GM23338 (cell line): ENCODE data around the gene CELA2B.

ENCODE experiments used
- CREB1 ChIP-seq: fragments of 250-450 bp; sonication (Bioruptor Pico); IDR thresholded peaks from 2 replicates; pipeline ENCODE4 v1.5.0; 2020; ENCODE audit warnings: low read depth, mild to moderate bottlenecking, moderate library complexity
- EZH2 ChIP-seq: fragments of 200-600 bp; sonication (generic); IDR thresholded peaks from one replicate; pipeline ENCODE4 v1.8.0; 2017; ENCODE audit warnings: antibody characterized with exemption, mild to moderate bottlenecking, low read depth; ENCODE audit not compliant: unreplicated experiment
- EZH2phosphoT487 ChIP-seq: fragments of 200-600 bp; sonication (generic); IDR thresholded peaks from one replicate; pipeline ENCODE4 v1.8.1; 2018; ENCODE audit warnings: antibody characterized with exemption; ENCODE audit not compliant: unreplicated experiment
- JUNB ChIP-seq: IDR thresholded peaks from one replicate; pipeline ENCODE4 v1.6.1; 2016; ENCODE audit warnings: antibody characterized with exemption; ENCODE audit not compliant: unreplicated experiment
- POLR2AphosphoS5 ChIP-seq: IDR thresholded peaks from 2 replicates; pipeline ENCODE4 v1.6.1; 2016; ENCODE audit warnings: antibody characterized with exemption, low read depth
- TF ChIP-seq, protein P1 (sequence below), 2 experiments: fragments of 200-600 bp in 1 of 2; sonication (generic) in 1 of 2; conservative IDR thresholded peaks; 2 replicates each; pipeline versions ENCODE4 v1.5.1 to v1.6.1; 2016 to 2017; ENCODE audit warnings: antibody characterized with exemption in 2 of 2, low read depth in 2 of 2, mild to moderate bottlenecking in 2 of 2, moderate library complexity in 1 of 2
- TF ChIP-seq, protein P2 (sequence below): IDR thresholded peaks from 2 replicates; pipeline ENCODE4 v1.6.1; 2016; ENCODE audit warnings: antibody characterized with exemption

DNA sequence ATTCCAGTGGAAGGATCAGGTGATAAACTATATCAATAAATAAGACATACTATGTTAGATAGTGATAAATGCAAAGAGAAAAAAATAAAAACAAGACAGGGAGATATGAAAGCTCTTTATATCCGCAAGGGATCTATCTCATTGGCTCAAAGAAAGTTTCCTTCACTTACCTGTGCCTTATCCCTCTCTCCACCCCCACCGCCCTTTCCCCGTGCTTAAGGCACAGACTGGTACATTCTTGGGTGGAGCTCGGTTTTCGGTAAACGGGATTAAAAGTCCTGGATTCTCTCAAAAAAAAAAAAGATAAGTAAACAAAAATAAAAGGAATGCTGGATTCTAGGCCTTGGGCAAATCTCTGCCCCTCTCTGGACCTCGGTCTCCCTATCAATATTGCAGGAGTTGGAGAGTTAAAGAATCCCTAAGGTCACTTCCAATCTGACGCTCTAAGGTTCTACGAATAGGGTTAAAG is 50.2 kb downstream of the CELA2B start:
- TF ChIP-seq, protein P1, sequence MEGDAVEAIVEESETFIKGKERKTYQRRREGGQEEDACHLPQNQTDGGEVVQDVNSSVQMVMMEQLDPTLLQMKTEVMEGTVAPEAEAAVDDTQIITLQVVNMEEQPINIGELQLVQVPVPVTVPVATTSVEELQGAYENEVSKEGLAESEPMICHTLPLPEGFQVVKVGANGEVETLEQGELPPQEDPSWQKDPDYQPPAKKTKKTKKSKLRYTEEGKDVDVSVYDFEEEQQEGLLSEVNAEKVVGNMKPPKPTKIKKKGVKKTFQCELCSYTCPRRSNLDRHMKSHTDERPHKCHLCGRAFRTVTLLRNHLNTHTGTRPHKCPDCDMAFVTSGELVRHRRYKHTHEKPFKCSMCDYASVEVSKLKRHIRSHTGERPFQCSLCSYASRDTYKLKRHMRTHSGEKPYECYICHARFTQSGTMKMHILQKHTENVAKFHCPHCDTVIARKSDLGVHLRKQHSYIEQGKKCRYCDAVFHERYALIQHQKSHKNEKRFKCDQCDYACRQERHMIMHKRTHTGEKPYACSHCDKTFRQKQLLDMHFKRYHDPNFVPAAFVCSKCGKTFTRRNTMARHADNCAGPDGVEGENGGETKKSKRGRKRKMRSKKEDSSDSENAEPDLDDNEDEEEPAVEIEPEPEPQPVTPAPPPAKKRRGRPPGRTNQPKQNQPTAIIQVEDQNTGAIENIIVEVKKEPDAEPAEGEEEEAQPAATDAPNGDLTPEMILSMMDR (conservative IDR thresholded peaks at IDR 0.05; ENCODE audit: low read depth in 2 of 2): no peak
- TF ChIP-seq EZH2: no peak
- no peak for TF ChIP-seq JUNB
- no peak for TF ChIP-seq EZH2phosphoT487
- TF ChIP-seq POLR2AphosphoS5: no peak
- TF ChIP-seq, protein P2, sequence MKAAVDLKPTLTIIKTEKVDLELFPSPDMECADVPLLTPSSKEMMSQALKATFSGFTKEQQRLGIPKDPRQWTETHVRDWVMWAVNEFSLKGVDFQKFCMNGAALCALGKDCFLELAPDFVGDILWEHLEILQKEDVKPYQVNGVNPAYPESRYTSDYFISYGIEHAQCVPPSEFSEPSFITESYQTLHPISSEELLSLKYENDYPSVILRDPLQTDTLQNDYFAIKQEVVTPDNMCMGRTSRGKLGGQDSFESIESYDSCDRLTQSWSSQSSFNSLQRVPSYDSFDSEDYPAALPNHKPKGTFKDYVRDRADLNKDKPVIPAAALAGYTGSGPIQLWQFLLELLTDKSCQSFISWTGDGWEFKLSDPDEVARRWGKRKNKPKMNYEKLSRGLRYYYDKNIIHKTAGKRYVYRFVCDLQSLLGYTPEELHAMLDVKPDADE: no peak
- TF ChIP-seq CREB1 (CRISPR knock-in tag): no peak
